GM23338 (cell line): ENCODE data around the gene NOX5.

Source experiments
- CREB1 ChIP-seq: fragments of 250-450 bp; sonication (Bioruptor Pico); IDR thresholded peaks from 2 replicates; pipeline ENCODE4 v1.5.0; 2020; ENCODE audit warnings: low read depth, mild to moderate bottlenecking, moderate library complexity
- EZH2 ChIP-seq: fragments of 200-600 bp; sonication (generic); IDR thresholded peaks from one replicate; pipeline ENCODE4 v1.8.0; 2017; ENCODE audit warnings: antibody characterized with exemption, mild to moderate bottlenecking, low read depth; ENCODE audit not compliant: unreplicated experiment
- JUNB ChIP-seq: IDR thresholded peaks from one replicate; pipeline ENCODE4 v1.6.1; 2016; ENCODE audit warnings: antibody characterized with exemption; ENCODE audit not compliant: unreplicated experiment
- POLR2AphosphoS5 ChIP-seq: IDR thresholded peaks from 2 replicates; pipeline ENCODE4 v1.6.1; 2016; ENCODE audit warnings: antibody characterized with exemption, low read depth
- ZNF114 ChIP-seq: fragments of 250-450 bp; sonication (Bioruptor Pico); IDR thresholded peaks from 2 replicates; pipeline ENCODE4 v1.5.0; 2020; ENCODE audit warnings: mild to moderate bottlenecking, moderate library complexity
- TF ChIP-seq, protein P1 (sequence below), 2 experiments: fragments of 200-600 bp in 1 of 2; sonication (generic) in 1 of 2; conservative IDR thresholded peaks; 2 replicates each; pipeline versions ENCODE4 v1.5.1 to v1.6.1; 2016 to 2017; ENCODE audit warnings: antibody characterized with exemption in 2 of 2, low read depth in 2 of 2, mild to moderate bottlenecking in 2 of 2, moderate library complexity in 1 of 2
- TF ChIP-seq, protein P2 (sequence below): IDR thresholded peaks from one replicate; pipeline ENCODE4 v1.6.1; 2018; ENCODE audit warnings: antibody characterized with exemption; ENCODE audit not compliant: unreplicated experiment

DNA sequence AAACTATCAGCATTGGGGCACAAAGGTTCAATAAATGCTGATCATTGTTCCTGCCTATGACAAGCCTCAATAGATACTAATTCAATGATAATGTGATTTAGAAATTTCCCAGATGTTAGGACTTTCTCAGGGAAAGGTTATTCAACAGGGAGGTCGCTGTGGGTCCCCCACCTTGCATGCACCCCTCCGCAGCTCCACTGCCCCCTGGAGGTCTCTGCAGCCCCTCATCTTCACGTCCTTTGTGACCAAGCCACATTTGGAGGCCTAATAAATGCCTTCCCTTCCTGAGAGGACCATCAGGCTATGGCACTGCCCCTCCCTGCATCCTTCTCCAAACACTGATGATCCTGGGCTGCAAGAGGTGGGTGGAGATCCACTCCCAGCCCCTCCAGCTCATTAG, 50.2 kb downstream of the NOX5 start:
- TF ChIP-seq POLR2AphosphoS5, result no peak
- no peak for TF ChIP-seq CREB1 (CRISPR knock-in tag)
- TF ChIP-seq, protein P1, sequence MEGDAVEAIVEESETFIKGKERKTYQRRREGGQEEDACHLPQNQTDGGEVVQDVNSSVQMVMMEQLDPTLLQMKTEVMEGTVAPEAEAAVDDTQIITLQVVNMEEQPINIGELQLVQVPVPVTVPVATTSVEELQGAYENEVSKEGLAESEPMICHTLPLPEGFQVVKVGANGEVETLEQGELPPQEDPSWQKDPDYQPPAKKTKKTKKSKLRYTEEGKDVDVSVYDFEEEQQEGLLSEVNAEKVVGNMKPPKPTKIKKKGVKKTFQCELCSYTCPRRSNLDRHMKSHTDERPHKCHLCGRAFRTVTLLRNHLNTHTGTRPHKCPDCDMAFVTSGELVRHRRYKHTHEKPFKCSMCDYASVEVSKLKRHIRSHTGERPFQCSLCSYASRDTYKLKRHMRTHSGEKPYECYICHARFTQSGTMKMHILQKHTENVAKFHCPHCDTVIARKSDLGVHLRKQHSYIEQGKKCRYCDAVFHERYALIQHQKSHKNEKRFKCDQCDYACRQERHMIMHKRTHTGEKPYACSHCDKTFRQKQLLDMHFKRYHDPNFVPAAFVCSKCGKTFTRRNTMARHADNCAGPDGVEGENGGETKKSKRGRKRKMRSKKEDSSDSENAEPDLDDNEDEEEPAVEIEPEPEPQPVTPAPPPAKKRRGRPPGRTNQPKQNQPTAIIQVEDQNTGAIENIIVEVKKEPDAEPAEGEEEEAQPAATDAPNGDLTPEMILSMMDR (conservative IDR thresholded peaks at IDR 0.05; ENCODE audit: low read depth in 2 of 2), result peak; percentile 55 to 62
- no peak for TF ChIP-seq JUNB
- TF ChIP-seq EZH2, result no peak
- TF ChIP-seq, protein P2, sequence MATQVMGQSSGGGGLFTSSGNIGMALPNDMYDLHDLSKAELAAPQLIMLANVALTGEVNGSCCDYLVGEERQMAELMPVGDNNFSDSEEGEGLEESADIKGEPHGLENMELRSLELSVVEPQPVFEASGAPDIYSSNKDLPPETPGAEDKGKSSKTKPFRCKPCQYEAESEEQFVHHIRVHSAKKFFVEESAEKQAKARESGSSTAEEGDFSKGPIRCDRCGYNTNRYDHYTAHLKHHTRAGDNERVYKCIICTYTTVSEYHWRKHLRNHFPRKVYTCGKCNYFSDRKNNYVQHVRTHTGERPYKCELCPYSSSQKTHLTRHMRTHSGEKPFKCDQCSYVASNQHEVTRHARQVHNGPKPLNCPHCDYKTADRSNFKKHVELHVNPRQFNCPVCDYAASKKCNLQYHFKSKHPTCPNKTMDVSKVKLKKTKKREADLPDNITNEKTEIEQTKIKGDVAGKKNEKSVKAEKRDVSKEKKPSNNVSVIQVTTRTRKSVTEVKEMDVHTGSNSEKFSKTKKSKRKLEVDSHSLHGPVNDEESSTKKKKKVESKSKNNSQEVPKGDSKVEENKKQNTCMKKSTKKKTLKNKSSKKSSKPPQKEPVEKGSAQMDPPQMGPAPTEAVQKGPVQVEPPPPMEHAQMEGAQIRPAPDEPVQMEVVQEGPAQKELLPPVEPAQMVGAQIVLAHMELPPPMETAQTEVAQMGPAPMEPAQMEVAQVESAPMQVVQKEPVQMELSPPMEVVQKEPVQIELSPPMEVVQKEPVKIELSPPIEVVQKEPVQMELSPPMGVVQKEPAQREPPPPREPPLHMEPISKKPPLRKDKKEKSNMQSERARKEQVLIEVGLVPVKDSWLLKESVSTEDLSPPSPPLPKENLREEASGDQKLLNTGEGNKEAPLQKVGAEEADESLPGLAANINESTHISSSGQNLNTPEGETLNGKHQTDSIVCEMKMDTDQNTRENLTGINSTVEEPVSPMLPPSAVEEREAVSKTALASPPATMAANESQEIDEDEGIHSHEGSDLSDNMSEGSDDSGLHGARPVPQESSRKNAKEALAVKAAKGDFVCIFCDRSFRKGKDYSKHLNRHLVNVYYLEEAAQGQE, result no peak
- no peak for TF ChIP-seq ZNF114 (CRISPR knock-in tag)
